ENCODE data around the gene USP50.
"Not testable (repeated sequence)": the region's sequence is repeated elsewhere in the genome, so short reads cannot be mapped to it uniquely, and the experiment has no call there.

The USP50 gene

GRCh38 chr15:50501815-50502214, 44.7 kb downstream of the USP50 start:
- no peak for DNase-seq

GRCh38 chr15:50500352-50500751, 46.1 kb downstream of the USP50 start:
- no peak for DNase-seq

DNA sequence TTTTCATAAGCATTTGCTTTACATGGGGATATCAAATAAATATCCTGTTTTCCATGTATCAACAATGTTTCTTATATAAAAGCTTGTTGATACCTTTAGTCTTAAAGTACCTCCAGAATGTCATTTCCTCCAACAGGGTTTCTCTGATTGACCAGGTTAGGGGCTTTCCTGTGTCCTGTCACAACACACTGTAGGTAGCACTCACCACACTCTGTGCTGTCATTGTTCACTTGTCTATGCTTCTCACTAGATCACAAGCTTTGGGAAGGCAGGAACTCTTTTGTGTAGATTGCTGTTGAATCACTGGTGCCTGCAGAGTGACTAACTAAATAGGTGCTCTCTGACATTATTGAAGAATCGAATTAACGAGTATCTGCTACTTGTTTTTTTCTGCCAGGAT, 49.8 kb downstream of the USP50 start:
- DNase-seq, result no peak

DNA sequence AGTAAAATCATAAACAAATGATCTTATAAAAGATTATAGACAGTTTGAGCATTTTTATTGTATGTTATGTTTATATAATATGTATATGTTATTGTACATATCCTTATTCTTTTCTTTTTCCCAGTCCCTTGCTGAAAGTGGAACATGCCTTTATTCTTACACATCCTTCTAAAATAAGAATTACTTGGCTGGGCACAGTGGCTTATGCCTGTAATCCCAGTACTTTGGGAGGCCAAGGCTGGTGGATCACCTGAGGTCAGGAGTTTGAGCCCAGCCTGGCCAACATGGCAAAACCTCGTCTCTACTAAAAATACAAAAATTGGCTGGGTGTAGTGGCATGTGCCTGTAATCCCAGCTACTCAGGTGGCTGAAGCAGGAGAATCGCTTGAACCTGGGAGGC, 51.9 kb downstream of the USP50 start:
- not testable (repeated sequence) for DNase-seq

DNA sequence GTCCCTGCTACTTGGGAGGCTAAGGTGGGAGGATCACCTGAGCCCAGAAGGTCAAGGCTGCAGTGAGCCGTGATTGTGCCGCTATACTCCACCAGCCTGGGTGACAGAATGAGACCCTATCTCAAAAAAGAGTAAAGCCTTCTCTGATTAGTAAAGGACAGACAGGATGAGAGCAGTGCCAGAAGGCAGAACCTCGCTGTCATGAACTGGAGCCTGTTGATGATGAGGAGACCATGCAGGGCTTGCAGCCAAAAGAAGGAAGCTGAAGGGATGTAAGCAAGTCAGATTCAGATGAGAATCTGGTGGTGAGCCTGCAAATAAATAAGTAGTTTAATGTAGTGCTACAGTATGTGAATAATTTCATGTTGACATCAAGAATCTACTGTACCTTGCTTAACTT, 52.8 kb downstream of the USP50 start:
- no peak for DNase-seq

DNA sequence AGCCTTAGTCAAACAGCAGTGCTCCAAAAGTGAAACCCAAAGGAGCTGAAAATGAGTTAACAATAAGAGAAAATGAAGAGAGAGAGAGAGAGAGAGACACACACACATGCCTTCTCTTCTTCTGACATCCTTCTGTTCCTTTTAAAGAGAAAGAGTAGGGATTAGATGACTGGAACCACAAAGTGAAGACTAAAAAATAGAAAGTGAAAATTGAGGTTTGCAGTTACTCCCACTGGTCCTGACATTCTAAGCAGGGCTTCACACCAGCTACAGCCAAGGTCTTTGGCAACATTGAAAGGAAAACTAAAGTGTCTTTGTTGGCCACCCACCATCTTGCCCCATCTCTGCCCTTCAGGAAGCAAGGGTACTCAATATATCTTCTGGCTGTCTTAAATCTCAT, 59.2 kb downstream of the USP50 start:
- DNase-seq, result no peak

GRCh38 chr15:50485389-50485788, 61.1 kb downstream of the USP50 start:
- no peak for DNase-seq

DNA sequence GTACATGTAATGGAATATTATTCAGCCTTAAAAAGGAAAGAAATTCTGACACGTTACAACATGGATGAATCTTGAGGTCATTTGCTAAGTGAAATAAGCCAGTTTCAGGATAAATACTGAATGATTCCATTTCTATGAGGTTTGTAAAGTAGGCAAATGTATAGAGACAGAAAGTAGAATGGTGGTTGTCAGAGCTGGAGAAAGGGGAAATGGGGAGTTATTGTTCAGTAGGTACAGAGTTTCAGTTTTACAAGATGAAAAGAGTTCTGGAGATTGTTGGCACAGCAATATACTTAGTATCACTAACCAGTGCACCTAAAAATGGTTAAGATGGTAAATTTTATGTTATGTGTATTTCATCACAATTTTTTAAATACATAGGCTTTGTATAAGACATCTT, 61.7 kb downstream of the USP50 start:
- DNase-seq, result no peak

DNA sequence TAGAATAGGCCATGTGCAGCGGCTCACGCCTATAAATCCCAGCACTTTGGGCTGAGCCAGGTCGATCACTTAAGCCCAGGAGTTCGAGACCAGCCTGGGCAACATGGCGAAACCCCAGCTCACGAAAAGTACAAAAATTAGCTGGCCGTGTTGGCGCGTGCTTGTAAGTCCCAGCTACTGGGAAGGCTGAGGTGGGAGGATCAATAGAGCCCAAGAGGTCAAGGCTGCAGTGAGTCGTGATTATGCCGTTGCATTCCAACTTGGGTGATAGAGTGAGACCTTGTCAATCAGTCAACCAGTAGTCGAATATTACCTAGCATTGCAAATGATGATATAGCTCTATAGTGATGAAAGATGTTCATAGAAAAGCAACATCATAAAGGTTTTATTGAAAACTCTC, 70.3 kb downstream of the USP50 start:
- no peak for DNase-seq

- no peak for DNase-seq
These were observed 75.4 kb downstream of the USP50 start for GRCh38 chr15:50471072-50471471.

GRCh38 chr15:50463423-50464358, 82.8 kb downstream of the USP50 start:
- no peak for DNase-seq

DNA sequence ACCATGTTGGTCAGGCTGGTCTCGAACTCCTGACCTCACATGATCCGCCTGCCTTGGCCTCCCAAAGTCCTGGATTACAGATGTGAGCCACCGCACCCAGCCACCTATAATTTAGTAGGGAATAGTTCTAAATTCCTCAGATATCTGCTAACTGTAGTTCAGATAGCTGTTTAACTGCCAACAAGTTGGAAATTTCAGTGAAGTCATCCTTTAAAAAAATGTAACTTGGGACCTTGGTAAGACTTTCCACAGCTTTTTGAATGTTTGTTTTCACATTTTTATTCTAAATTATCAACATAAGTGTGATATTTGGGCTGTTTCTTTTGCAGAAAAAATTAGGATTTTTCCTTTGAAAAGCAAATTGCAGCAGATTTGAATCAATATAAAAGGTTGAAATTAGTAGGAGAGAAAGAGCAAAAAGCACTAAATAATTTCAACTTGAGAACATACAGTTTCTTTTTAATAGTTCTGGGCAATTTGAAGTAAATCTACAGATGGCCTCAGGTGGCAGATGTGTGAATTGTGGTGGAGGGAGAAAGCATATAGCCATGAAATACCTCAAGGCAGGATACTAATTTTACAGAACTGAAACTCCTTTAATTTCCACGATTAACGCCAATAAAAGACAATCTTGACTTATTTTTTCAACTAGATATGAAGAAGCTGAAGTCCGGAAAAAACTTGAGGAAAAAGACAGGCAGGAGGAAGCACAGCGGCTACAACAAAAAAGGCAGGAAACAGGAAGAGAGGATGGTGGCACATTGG, 87.9 kb downstream of the USP50 start:
- no peak for DNase-seq

DNA sequence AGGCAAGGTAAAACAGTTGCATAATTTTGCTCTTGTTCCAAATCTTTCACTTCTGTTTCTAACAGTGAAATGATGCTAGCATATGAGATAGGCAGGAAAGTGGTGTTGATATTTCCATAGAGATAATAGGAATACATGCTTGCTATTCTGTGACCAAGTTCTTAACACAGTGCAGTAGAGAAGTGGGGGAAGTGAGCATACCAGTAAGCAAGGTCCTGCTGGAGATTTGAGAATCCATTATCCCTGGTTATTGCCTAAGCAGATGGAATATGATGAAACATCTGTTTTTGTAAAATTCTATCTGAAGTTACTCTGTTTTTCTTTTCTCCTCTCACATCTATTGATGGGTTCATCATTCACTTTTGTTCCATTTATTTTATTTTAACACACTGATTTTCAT, 93.5 kb downstream of the USP50 start:
- DNase-seq, result no peak

Measured in NCI-H1105 (cell line).